Lower leg skin (tissue), 3 donors: ENCODE measurements around the gene ZC3H18.

ENCODE experiments used
- CTCF ChIP-seq, 3 donors: fragments of 450-650 bp; IDR thresholded peaks; one replicate each; pipeline ENCODE4 v1.5.1; 2016; ENCODE audit warnings: antibody characterized with exemption in 3 of 3, mild to moderate bottlenecking in 3 of 3, moderate library complexity in 2 of 3
- POLR2A ChIP-seq, 2 donors: fragments of 450-650 bp; IDR thresholded peaks; one replicate each; pipeline ENCODE4 v1.6.1; 2016 to 2017; ENCODE audit warnings: antibody characterized with exemption in 2 of 2, mild to moderate bottlenecking in 1 of 2, moderate library complexity in 1 of 2

GRCh38 chr16:88595101-88595500 lies 24.9 kb downstream of the ZC3H18 start:
- TF ChIP-seq POLR2A (IDR thresholded peaks at IDR 0.05) (no peak), CTCF (IDR thresholded peaks at IDR 0.05) (no peak)
